Activated CD8-positive, alpha-beta memory T cell treated with anti-CD3 and anti-CD28 coated beads for 24 hours (primary cell): ENCODE results near the gene DOK5.

Experiments
- DNase-seq: peaks from one replicate; pipeline ENCODE4 v3.0.0-alpha.2; 2020

Gene DOK5

GRCh38 chr20:54565255-54565654, 89.9 kb downstream of the DOK5 start:
- DNase-seq = no peak

DNA sequence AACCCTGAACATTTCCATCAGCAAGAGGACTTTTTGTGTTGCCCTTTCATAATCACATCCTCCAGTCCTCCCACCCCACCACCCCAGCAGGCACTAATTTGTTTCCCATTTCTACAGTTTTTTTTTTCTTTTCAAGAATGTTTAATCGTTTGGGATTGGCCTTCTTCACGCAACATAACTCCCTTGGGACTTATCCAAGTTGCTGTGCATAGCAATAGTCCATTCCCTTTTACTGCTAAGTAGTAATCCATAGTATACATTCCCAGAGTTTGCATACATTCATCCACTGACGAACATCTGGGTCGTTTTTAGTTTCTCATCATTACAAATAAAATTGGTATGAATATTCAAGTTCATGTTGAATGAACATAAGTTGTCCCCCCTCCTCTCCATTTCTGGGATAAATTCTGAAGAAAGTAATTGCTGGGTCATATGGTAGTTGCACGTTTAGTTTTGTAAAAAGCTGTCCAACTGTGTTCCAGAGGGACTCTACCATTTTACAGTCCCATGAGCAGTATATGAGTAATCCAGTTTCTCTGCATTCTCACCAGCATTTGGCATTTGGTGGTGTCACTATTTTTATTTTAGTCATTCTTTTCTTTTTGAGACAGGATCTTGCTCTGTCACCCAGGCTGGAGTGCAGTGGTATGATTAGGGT, 90.8 kb downstream of the DOK5 start:
- no peak for DNase-seq

DNA sequence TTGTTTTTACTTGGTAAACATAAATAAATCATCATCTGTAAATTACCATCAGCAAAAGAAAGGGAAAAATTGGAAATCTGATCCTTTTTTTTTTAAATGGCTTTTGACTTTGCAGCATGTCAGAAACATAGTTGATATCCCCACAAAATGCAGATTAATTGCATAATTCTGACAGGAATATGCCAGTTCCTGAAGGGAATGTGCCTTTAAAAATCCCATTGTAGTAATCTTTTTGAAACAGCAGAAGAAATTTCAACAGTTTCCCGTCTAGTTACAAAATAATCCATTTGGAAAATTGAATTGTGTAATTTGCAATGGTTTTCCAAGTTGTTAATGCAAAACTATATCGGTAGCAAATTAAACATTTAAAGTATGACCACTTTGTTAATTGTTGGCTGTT, 95.2 kb downstream of the DOK5 start:
- no peak for DNase-seq

DNA sequence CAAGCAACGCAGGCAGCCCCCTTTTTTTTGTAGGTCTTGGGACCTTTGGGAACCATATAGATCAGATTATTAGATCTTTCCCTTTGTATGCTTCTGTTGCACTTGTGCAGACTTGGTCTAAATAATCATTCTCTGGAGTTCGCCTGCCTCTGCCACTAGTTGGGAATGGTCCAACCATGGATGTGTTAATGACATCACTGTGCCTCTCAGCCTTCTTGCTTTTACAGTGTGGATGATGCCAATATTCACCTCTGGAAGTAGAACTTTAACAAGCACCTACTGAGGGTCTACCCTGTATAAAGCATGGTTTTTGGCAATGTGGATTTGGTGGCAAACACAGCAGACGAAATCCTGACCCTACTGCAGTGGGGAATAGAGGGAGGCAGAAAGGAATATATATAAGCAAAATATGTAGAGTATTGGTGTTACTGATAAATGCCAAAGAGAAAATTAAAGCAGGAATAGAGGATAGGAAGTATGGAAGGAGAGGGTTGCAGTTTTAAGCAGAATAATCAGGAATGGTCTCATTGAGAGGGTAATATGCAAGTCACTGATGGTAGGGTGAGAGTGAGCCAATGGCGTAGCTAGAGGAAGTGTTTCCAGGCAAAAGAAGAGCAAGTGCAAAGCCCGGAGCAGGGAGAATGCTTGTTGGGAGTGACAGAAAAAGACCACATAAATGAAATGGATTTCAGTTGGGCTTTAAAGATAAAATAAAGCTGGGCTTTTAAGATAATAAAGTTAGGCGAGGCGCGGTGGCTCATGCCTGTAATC, 97.5 kb downstream of the DOK5 start:
- no peak for DNase-seq

- DNase-seq = no peak
These were observed 98.4 kb downstream of the DOK5 start for GRCh38 chr20:54573838-54574237.

GRCh38 chr20:54576518-54576917, 101.1 kb downstream of the DOK5 start:
- DNase-seq = no peak

- DNase-seq = no peak
These were observed 102.2 kb downstream of the DOK5 start for GRCh38 chr20:54577637-54578036.

- DNase-seq = no peak
These were observed 109.8 kb downstream of the DOK5 start for GRCh38 chr20:54585217-54585616.

GRCh38 chr20:54587408-54587807, 112.0 kb downstream of the DOK5 start:
- DNase-seq = no peak

GRCh38 chr20:54589402-54590030, 114.1 kb downstream of the DOK5 start:
- no peak for DNase-seq

- DNase-seq = no peak
These were observed 115.5 kb downstream of the DOK5 start for GRCh38 chr20:54590856-54591255.

- no peak for DNase-seq
These were observed 121.3 kb downstream of the DOK5 start for GRCh38 chr20:54596651-54597050.

DNA sequence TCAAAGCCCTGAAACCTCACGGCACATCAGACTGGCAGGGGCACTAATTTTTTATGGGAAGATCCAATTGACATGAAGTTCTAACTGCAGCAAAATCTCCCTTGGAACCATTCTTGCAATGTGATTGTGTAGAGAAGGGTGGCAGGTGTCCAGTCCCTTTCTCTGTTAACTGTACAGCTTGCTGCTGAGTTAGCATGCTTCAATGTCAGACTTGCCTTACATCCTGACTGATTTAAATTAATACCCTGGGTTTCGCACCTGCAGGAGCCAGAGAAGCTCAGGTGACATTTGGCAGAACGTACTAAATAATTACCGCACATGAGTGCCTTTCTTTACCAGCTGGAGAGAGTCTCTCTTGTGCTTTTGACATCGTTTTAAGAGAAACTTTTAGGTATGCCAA, 123.0 kb downstream of the DOK5 start:
- no peak for DNase-seq

DNA sequence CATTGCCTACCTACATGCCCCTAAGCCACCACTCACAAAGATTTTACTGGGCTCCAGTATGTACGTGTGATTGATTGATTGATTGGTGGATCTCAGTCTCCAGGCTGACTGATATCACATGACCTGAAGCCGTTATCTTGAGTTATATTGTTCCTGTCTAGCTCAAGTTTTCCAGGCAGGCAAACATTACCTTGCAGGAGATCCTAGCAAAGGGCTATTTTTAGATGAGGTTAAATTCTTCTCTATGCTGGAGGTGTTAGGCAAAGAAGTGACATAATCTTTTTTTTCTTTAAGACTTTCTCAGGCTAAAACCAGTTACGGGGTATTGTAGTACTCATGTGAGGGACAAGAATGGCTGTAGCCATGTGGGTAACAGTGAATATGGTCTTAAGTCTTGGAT, 125.2 kb downstream of the DOK5 start:
- no peak for DNase-seq

GRCh38 chr20:54601831-54602515, 126.6 kb downstream of the DOK5 start:
- DNase-seq = no peak

DNA sequence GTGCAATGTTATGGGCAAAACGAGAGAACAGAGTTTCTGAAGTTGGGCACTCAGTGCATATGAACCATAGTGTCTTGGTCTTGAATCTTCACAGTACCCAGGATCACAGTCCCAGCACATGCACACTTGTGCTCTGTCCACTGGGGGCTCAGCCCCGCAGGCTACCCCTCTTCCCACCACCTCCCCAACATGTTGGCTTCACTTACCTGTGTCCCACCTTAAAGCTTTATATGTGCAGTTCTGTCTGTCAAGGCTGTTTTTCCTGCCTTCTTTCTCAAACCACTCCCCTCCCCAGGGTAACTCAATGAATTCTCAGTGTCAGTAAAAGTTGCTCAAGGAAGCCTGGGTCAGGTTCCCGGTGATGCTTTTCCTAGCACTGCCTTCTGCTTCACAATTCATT, 129.9 kb downstream of the DOK5 start:
- DNase-seq = no peak

DNA sequence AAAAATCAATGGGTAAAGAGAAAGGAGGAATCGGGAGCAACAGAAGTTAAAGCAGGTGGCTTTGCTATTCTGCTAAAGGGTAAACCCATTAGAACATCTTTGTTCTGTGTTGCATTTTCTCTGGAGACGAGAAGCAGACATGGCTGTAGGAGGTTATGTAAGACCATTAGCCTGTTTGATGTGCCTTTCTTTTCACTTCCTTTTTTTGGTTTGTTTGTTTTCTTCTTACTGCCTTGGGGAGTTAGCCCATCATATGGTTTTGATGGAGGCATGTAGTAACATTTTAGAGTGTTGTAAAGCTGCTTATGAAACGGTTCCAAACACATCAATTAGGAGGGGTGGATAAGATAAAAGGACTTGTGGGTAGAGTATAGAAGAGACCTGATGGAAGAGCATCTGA, 131.0 kb downstream of the DOK5 start:
- DNase-seq = no peak

DNA sequence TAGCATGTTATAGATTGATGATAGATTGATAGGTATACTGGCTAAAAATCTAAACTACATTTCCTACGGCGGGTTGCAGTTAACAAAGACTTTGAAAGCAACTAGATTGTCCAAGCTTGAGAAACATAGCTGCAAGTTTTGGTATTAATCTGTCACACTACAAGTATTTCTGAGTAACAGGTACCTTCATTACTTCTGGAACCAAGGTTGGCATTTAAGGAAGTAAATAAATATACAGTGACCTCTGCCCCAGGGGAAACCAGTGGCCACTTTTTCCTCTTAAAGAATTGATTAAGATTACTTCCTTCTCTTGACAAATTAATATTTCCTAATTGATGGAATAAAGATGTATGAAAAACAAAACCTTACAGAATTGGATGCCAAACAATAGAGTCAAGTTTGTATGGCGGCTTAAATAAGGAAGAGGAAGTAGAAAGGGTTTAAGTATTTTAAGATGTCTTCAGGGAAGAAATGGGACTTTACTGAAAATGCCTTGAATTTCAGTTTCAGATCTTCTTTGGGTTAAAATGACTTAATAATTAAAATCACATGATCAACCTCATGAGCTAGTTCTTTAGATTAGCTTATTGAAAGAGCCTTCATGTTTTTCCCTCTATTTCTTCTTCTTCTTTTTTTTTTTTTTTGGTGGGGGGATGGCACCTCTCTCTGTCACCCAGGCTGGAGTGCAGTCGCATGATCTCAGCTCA, 132.8 kb downstream of the DOK5 start:
- DNase-seq = no peak

DNA sequence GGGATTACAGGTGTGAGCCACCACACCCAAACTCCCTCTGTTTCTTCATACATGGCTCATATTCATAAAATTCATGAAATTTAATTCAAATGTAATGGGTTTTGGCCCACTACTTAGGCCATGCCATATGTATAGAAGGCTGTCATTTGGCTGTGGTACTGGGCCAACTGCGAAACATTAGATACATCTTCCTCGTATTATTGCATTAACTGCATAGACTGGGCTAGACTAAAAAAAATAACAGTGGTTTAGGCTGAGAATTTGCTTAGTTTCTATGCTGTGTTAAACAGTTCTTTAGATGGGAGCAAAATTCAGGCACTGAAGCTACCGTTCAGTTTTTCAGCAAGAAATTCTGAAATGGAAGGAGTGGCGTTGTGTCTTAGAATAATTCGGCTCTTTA, 133.6 kb downstream of the DOK5 start:
- no peak for DNase-seq

DNA sequence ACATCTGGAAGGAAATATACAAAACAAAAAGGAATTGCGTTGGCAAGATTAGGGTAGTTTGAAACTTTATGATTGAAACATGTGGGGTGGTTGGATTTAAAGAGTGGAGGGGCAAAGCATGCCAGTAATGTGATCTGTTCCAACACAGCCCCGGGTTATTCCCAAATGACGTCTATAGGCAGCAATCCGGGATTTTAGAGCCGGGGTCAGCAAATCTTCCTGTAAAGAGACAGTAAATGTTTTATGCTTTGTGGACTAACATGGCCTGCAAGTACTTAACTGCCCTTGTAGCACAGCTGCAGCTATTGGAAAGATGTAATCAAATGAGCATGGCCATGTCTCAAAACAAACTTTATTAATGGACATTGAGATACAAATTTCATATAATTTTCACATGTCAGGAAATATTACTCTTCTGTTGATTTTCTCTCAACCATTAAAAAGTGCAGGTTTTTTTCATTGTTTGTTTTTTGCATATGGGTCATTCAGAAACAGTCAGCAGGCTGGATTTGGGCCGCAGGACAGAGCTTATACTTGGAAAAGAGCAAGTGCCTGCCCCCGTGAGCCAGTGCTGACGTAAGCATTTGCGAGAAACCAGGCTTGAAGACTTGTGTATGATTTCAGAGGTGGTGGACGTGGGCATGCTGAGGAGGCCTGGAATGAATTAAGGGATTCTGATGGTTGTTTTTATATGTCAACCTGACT, 136.5 kb downstream of the DOK5 start:
- no peak for DNase-seq

GRCh38 chr20:54618412-54618811, 143.0 kb downstream of the DOK5 start:
- no peak for DNase-seq

GRCh38 chr20:54619181-54619580, 143.8 kb downstream of the DOK5 start:
- DNase-seq = no peak
